ENCODE data around the gene PSMB7. TPM values are rescaled to one million over a fixed set of nuclear protein-coding genes. Genes with fewer than 3 reads are reported as not detected.

The PSMB7 gene
- total and polyA plus RNA-seq, 2 of the 13 experiments (the other 11 are each of a cell fraction or from before 2014, with no cell fraction given): 259 to 291 TPM

DNA sequence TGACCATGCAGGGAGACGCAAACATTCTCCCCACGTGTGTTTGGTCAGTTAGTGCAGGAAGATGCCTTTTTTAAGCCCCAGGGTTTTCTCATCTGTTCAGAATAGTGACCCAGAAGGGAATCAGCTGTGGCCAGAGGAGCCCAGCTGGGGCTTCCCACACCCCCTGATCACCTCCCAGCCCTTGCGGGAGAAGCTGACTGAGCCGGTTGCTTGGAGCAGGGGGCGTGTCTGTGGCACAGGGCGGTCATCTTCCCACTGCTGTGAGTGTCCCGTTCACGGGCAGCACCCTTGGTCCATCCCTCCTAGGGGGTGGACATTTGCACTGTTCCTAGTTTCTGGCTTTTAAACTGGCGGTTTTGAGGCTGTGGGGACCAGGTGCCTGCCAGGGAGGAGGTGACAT is 87.8 kb downstream of the PSMB7 start:
- no peaks in the 10 kb centered on the region for H4K20me1 ChIP-seq (ENCODE audit: insufficient read depth, low read length)
- H2AFZ ChIP-seq (ENCODE audit: low read length): no peak overlapping the region
- FAIRE-seq (no peak), DNase-seq (ENCODE audit: low spot score) (no peak), ATAC-seq (no peak)
- in situ Hi-C loops (cut with HindIII; ENCODE audit: extremely low pct_ligation_motif_present, low pct_unique_long_range_greater_than_20kb): no loop called here
- peaks cover 48 to 79% of the 10 kb centered on the region in 2 experiments; a peak in 4 of 5 replicates for H3K36me3 ChIP-seq (replicated peaks in 1 of 2; ENCODE audit: control insufficient read depth in 1 of 2, insufficient read depth in 2 of 2, low read length in 2 of 2)
- H3K9ac ChIP-seq (ENCODE audit: insufficient read depth, low read depth, low read length): no peak overlapping the region
- no peaks in the 10 kb centered on the region for H3K4me1 ChIP-seq (ENCODE audit: insufficient read depth, low read length)
- H3K79me2 ChIP-seq (ENCODE audit: insufficient read depth, low read length): no peaks in the 10 kb centered on the region
- no peaks in the 10 kb centered on the region for H3K9me3 ChIP-seq (ENCODE audit: low read length)
- BruUV-seq (replicated peaks): no TSS peak
- WGBS (ENCODE audit: low lambda C conversion rate): 89% methylated on average over 7 of the region's 9 CpGs
- H3K4me2 ChIP-seq (ENCODE audit: low read depth, low read length): no peak overlapping the region
- intact Hi-C loops (cut with micrococcal nuclease; ENCODE audit: unreplicated experiment): no loop called here
- no peaks in the 10 kb centered on the region for H3K27me3 ChIP-seq (ENCODE audit: control insufficient read depth in 1 of 2, insufficient read depth in 2 of 2, low read length in 2 of 2)
- H3K4me3 ChIP-seq (replicated peaks in 1 of 3; ENCODE audit: insufficient read depth in 1 of 3, low read depth in 2 of 3, low read length in 3 of 3): no peak overlapping the region
- no peak overlapping the region for H3K27ac ChIP-seq (ENCODE audit: extremely low read length, insufficient read depth, low read length)
- POLR2A ChIA-PET: interaction anchor here (1.6 kb wide), 1 partner anchor 63 kb away, joined by 3 read pairs; no protein-coding TSS in a partner anchor
- CTCF ChIA-PET (ENCODE audit: low intra/inter-chr PET ratio, low total read pairs): no interaction called here
- TF ChIP-seq, protein P1, sequence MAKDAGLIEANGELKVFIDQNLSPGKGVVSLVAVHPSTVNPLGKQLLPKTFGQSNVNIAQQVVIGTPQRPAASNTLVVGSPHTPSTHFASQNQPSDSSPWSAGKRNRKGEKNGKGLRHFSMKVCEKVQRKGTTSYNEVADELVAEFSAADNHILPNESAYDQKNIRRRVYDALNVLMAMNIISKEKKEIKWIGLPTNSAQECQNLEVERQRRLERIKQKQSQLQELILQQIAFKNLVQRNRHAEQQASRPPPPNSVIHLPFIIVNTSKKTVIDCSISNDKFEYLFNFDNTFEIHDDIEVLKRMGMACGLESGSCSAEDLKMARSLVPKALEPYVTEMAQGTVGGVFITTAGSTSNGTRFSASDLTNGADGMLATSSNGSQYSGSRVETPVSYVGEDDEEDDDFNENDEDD (CRISPR knock-in tag; IDR thresholded peaks at IDR 0.05; ENCODE audit: borderline replicate concordance): no peak
- TF ChIP-seq TBP (CRISPR knock-in tag; IDR thresholded peaks at IDR 0.05): no peak
- TF ChIP-seq ZSCAN21 (CRISPR knock-in tag; IDR thresholded peaks at IDR 0.05; ENCODE audit: borderline replicate concordance): no peak
- no peak for TF ChIP-seq ZSCAN25 (CRISPR knock-in tag; IDR thresholded peaks at IDR 0.05)
- no peak for TF ChIP-seq SNAPC4 (CRISPR knock-in tag; IDR thresholded peaks at IDR 0.05)
- no peak for TF ChIP-seq TAF15 (IDR thresholded peaks at IDR 0.05; ENCODE audit: low read depth, low read length, poor library complexity, severe bottlenecking)
- TF ChIP-seq DNMT3B (CRISPR knock-in tag; conservative IDR thresholded peaks at IDR 0.05): no peak
